NOMO-1 (cell line): ENCODE measurements around the gene SLC6A6.

Source experiments
- DNase-seq, 2 experiments: peaks; one replicate each; lab custom pipeline; 2025; ENCODE audit not compliant: unreplicated experiment in 2 of 2; lab: John Stamatoyannopoulos, UW

The SLC6A6 gene

DNA sequence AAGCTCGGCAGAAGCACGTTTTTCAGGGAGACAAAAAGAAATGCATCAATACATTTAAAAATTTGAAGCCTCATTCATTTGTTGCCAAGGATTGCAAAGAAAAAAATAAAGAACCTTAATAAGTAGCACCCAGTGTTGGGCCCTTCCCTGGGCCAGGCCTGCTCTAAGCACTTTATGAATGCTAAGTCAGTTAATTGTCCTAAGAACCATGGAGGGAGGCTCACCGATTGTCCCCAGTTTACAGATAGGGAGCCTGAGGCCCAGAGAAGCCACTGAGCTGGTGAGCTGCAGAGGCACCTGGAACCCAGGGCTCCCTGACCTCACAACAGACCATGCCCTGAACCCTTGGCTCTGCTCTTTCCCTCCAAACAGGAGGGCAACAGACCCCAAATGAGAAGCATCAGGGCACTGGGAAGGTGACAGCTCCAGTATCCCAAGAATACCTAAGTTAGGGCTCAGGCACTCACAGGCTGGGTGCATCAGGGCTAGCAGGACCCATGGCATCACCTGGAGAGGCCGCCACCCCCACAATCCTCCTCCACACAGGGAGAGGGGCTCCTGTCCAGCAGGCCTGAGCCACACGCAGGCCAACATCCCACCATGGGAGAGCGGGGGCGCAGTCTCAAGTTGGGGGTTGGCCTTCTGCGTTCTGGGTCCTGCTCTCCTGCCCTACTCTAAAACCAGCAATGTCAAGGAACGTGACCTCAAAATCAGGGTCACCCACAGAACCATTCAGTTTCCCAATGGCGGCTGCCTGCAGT lies 133.8 kb downstream of the SLC6A6 start:
- no peak for DNase-seq

DNA sequence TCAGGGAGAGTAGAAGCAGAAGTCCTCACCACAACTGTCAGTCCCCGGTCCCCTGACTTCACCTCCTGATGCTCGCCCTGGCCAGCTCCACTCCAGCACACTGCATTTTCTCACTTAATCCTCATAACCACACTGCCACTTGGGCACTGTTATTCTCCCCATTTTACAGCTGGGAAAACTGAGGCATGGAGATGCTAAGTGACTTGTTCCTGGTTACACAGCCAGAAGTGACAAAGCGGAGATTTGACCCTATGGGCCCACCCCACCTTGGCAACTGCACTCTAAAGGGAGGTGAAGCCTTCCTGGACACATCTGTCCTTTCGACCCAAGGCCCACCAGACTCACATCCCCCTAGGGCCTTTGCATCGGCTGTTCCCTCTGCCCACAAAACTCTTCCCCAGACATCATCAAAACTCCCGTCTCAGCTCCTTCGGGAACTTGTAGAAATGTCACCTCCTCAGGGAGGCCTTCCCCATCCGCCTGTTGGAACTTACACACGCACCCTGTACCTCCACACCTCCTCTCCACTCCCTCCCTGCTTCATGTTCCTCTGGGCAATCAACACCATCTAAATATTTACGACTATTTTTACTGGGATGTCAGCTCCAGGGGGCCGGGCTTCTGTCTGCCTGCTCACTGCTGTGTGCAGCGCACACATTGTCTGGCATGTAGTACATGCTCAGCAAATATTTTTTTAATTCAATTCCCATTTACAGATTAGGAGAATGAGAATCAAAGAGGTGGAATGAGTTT lies 134.6 kb downstream of the SLC6A6 start:
- DNase-seq: no peak

DNA sequence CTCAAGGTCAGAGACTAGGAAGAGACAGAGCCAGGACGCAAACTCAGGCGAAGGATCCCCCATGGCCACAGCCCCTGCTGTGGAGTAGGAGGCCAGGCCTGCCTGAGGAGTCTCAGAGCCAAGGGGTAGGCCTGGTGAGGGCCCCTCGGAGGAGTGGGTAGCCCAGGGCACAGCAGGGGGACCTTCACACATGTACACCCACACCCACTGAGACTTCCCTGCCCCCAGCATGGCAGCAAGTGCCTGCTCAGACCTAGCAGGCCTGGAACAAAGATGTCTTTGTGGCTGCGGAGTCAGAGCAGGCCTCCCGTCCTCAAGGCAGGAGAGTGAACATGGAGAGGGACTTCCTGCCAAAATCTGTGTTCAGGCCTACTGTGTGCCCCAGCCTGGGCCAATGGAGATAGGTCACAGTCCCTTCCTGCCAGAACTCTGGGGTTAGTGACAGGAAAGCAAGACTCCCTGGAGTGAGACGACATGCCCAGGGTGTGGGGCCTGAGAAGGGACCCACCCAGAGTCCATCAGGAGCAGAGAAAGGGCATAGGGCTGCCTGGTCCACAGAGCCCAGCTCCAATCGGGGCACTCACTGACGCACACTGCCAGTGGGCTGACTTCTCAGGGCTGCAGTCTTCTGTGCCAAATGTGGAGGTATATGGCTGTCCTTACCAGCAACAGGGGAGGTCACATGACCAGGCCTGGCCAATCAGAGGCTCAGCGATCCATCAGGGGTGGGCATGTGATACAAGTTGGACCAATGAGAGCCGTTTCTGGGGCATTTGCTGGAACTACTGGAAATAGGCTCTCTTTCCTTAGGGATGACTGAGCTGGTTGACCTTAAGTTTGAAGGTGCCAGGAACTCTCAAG lies 135.4 kb downstream of the SLC6A6 start:
- no peak for DNase-seq

DNA sequence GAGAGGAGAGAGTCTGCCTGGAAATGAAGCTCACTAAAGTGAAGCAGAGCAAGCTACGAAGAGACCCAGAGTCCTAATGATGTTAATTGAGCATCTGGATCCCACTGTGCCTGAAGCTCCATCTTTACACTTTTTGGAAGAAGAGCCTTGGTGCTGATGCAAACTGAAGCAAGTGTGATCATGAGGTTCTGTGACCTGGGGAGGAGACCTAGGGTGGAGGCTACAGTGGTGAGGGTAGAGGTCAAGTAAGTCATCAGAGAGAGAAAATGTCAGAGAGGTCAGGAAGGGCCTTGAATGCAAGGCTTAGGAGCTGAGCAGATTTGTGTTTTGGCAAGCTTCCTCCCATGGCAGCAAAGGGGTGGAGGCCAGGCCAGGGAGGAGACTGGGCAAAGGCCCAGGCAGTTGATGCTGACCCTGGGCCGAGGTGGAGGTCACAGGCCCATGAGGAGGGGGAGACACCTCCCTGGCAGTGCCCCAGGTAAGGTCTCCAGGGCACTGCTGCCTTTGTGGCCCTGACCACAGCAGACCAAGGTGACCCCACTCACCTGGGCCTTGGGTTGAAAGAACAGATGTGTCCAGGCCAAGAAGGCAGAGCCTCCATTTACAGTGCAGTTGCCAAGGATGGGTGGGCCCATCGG lies 136.2 kb downstream of the SLC6A6 start:
- no peak for DNase-seq
